ENCODE measurements around the gene RIBC2.

DNA sequence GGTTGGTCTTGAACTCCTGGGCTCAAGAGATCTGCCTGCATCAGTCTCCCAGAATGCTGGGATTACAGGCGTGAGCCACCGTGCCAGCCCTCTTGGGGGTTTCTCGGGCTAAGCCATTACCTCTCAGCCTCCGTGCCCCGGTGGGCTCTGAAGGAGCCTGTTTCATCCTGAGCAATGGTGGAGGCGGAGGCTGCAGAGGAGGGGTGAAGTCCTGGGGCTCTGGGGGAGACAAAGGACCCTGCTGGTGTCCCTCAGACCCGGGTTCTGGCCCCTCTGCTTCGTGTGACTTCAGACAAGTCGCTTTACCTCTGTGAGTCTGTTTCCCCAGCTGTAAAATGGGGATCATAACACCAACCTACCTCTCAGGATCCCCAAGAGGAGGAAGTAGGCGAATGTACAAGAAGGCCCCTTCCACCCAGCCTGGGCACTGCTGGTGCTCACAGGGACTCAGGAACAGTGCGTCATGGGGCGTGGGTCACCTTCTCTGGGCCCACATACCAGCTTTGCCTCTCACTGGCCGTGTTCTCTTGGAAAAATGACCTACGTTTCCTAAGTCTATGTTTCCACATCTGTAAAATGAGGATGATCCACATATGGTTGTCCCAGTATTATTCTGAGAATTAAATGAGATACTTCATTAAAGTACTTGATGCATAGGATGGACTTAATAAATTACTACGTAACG, 36.8 kb downstream of the RIBC2 start:
- no peak for TF ChIP-seq EZH2 (IDR thresholded peaks at IDR 0.05; ENCODE audit: low read length, unreplicated experiment)
- TF ChIP-seq, protein P1, sequence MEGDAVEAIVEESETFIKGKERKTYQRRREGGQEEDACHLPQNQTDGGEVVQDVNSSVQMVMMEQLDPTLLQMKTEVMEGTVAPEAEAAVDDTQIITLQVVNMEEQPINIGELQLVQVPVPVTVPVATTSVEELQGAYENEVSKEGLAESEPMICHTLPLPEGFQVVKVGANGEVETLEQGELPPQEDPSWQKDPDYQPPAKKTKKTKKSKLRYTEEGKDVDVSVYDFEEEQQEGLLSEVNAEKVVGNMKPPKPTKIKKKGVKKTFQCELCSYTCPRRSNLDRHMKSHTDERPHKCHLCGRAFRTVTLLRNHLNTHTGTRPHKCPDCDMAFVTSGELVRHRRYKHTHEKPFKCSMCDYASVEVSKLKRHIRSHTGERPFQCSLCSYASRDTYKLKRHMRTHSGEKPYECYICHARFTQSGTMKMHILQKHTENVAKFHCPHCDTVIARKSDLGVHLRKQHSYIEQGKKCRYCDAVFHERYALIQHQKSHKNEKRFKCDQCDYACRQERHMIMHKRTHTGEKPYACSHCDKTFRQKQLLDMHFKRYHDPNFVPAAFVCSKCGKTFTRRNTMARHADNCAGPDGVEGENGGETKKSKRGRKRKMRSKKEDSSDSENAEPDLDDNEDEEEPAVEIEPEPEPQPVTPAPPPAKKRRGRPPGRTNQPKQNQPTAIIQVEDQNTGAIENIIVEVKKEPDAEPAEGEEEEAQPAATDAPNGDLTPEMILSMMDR (conservative IDR thresholded peaks at IDR 0.05; ENCODE audit: low read depth, low read length) = no peak

All from PC-3 (cell line).